Thyroid gland (tissue), 4 donors: ENCODE measurements around the gene MRNIP. TPM values are rescaled to one million over a fixed set of nuclear protein-coding genes. Genes with fewer than 3 reads are reported as not detected.

Source experiments
- DNase-seq, 2 donors: peaks; one replicate each; pipeline ENCODE4 v3.0.0-alpha.2; 2019
- H3K27ac ChIP-seq, 3 donors: fragments of 200-600 bp; sonication (generic); 1 replicate in 2 of 3; 2 replicates in 1 of 3; pipeline ENCODE4 v1.5.1; 2016 to 2019; ENCODE audit warnings: mild to moderate bottlenecking in 1 of 3, moderate library complexity in 1 of 3
- H3K27me3 ChIP-seq: fragments of 200-600 bp; sonication (generic); one replicate; pipeline ENCODE4 v1.5.1; 2019
- H3K36me3 ChIP-seq, 2 donors: fragments of 200-600 bp; sonication (generic); one replicate each; pipeline ENCODE4 v1.5.1; 2016 to 2019
- H3K4me1 ChIP-seq, 2 donors: fragments of 200-600 bp; sonication (generic); one replicate each; pipeline ENCODE4 v1.5.1; 2017 to 2019
- H3K4me3 ChIP-seq, 3 donors: fragments of 200-600 bp; sonication (generic); replicated peaks in 1 of 3; 1 replicate in 2 of 3; 2 replicates in 1 of 3; pipeline ENCODE4 v1.5.1; 2016; ENCODE audit warnings: mild to moderate bottlenecking in 1 of 3
- H3K9me3 ChIP-seq: fragments of 200-600 bp; sonication (generic); one replicate; pipeline ENCODE4 v1.5.1; 2017
- POLR2A ChIP-seq, 2 donors: fragments of 450-650 bp; IDR thresholded peaks; one replicate each; pipeline ENCODE4 v1.6.1; 2017; ENCODE audit warnings: antibody characterized with exemption in 2 of 2, mild to moderate bottlenecking in 2 of 2, moderate library complexity in 1 of 2
- WGBS, 2 donors: methylation state at CpG; one replicate each; pipeline ENCODE4 v1.1.5; 2017; 5-methylcytosine and 5-hydroxymethylcytosine counted together
- intact Hi-C: fragments of 100-400 bp; cut with DNase I; formaldehyde crosslinking; loops from one replicate; pipeline ENCODE4 v1.15.1; 2023
- total RNA-seq, 4 donors: library from RNA; depleted of rRNA; stranded (reverse); fragments of >200 nt; gene quantifications; one replicate each; pipeline ENCODE4 v1.2.3, GENCODE V29; 2016
- TF ChIP-seq, protein P1 (sequence below), 6 experiments: fragments of 200-600 bp in 3 of 6; fragments of 450-650 bp in 3 of 6; sonication (generic) in 3 of 6; IDR thresholded peaks; one replicate each; pipeline ENCODE4 v1.5.1; 2016 to 2019; ENCODE audit warnings: antibody characterized with exemption in 6 of 6, mild to moderate bottlenecking in 2 of 6, inconsistent platforms in 1 of 6, moderate library complexity in 1 of 6

Gene MRNIP
- total RNA-seq, 4 donors from 2014 or later: 37.1 to 68.2 (median 52.1) TPM

DNA sequence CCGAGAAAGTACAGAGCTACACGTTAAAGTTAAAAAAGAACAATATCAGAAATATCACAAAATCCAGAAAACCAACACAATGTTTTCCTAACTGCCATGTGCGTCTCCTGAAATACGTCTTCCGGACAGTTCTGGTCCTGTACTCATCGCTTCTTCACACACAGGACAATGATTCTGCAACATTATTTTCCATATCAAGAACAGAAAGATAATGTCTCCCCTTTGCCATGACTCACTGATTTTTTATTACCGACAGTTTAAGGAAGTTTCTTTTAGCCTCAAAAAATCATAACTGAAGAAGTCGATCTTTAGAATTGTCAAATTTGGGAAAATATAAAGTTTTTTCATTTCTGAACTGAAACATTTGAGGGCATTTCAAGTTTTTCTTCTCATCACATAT lies 46.5 kb upstream of the MRNIP start:
- WGBS, 2 donors: 90 to 94% methylated on average over 8 of the region's 8 CpGs
- Histone ChIP-seq H3K27me3 (no peaks in the 10 kb centered on the region), H3K4me3 (no peak overlapping the region), H3K4me1 (peaks cover 10 to 15% of the 10 kb centered on the region in 2 donors), H3K27ac (no peak overlapping the region), H3K36me3 (no peaks in the 10 kb centered on the region), H3K9me3 (no peaks in the 10 kb centered on the region)
- no peak for TF ChIP-seq POLR2A (IDR thresholded peaks at IDR 0.05)
- TF ChIP-seq, protein P1, sequence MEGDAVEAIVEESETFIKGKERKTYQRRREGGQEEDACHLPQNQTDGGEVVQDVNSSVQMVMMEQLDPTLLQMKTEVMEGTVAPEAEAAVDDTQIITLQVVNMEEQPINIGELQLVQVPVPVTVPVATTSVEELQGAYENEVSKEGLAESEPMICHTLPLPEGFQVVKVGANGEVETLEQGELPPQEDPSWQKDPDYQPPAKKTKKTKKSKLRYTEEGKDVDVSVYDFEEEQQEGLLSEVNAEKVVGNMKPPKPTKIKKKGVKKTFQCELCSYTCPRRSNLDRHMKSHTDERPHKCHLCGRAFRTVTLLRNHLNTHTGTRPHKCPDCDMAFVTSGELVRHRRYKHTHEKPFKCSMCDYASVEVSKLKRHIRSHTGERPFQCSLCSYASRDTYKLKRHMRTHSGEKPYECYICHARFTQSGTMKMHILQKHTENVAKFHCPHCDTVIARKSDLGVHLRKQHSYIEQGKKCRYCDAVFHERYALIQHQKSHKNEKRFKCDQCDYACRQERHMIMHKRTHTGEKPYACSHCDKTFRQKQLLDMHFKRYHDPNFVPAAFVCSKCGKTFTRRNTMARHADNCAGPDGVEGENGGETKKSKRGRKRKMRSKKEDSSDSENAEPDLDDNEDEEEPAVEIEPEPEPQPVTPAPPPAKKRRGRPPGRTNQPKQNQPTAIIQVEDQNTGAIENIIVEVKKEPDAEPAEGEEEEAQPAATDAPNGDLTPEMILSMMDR (IDR thresholded peaks at IDR 0.05): no peak
- intact Hi-C loops: loop anchor here (5.0 kb wide), 1 partner anchor 103 kb away; no protein-coding TSS in a partner anchor
- no peak for DNase-seq

DNA sequence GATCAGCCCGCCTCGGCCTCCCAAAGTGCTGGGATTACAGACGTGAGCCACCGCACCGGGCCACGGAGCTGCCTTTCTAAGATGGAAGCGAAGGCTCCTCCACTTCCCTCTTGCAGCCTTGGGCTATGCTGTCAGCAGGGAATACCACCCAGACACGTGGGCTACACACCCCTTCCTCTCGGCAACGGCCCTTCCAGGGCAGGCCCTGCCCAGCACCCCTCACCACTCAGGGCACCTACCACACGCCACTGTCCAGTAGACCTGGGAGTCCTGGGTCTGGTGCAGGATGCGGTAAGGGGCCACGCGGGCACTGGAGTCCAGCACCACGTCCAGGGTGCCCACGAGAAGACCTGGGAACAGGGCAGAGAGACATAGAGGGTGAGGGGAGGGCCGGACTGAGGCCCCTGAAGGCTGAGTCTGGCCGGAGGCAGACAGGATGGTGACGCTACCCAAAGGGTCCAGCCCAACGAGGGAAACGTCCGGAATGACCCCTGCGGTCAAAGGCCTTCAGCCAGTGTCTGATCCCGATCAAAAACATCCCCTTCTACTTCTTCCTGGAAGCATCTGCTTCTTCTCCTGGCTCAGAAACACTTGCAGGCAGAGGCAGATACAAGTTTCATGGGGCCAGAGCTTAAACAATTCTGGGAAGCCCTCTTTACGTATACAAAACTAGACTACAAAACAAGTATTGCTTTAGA lies 46.0 kb upstream of the MRNIP start:
- Histone ChIP-seq H3K4me3 (no peak overlapping the region), H3K36me3 (no peaks in the 10 kb centered on the region), H3K27ac (no peak overlapping the region), H3K9me3 (no peaks in the 10 kb centered on the region), H3K27me3 (no peaks in the 10 kb centered on the region), H3K4me1 (peaks cover 10 to 15% of the 10 kb centered on the region in 2 donors)
- WGBS, 2 donors: 93 to 94% methylated on average over 22 to 25 of the region's 25 CpGs
- intact Hi-C loops: loop anchor here (5.0 kb wide), 1 partner anchor 102 kb away; no protein-coding TSS in a partner anchor
- DNase-seq: no peak
- no peak for TF ChIP-seq POLR2A (IDR thresholded peaks at IDR 0.05)
- TF ChIP-seq, protein P1 (IDR thresholded peaks at IDR 0.05): no peak

DNA sequence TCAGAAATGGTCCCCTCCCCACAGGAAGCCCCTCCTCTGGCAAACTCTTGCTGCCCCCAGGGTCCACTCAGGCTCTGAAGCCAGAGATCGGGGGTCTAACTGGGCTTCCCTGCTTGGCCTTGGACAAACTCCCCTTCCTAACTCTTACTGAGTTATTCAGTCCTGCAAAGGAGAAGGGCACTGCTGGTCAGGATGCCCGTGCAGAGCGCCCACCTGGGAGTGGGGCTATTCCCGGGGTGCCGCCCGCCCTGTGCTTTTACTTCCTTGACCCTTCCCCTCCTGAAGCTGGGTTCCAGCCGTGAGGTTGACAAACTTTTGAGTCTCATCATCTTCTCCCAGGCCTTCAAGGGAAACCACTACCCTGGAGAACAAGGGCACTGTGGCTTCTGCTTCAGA lies 44.1 kb upstream of the MRNIP start:
- intact Hi-C loops: no loop called here
- H3K36me3 ChIP-seq: peaks cover 7 to 13% of the 10 kb centered on the region in 2 donors

DNA sequence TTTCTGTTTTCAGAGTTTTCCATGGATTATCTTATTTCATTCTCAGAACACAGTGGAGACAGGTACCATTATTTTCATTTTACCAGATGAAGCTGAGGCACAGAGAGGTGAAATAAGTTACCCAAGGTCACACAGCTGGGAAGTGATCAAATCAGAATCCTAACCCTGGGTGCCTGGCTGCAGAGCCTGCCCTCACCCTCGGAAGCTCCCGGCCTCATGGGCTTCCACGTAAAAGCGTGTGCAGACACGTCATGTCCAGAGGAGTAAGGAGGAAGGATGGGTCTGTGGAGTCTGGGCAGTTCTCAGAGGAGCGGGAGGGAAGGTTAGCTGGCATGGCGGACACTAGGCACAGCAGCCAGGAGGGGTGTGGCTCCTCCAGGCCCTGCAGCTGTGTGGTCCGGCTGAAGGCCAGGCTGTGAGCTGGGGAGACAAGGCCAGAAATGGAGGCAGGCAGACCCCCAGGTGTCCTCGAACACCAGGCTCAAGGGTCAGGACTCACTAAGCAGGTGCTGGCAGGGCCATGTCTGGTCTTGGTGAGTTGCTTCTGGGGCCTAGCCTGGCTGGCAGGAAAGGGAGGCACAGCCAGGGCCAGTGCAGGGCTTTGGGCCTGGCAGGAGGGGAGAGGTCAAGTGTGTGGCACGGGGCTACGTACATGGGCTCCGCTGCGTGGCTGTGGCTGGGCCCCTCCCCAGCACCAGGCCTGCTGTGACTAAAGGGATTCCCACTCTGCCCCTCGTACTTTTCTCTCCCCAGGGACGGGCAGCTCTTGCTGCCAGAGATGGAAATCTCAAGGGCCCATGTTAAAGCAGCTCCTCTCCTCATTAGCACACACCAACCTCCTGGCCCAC lies 43.5 kb upstream of the MRNIP start:
- Histone ChIP-seq H3K4me1 (peaks cover 6 to 7% of the 10 kb centered on the region in 2 donors), H3K4me3 (no peak overlapping the region), H3K27me3 (no peaks in the 10 kb centered on the region), H3K36me3 (peaks cover 11 to 19% of the 10 kb centered on the region in 2 donors), H3K9me3 (no peaks in the 10 kb centered on the region), H3K27ac (no peak overlapping the region)
- no peak for DNase-seq
- intact Hi-C loops: no loop called here
- WGBS, 2 donors: 91 to 95% methylated on average over 11 to 15 of the region's 15 CpGs
- TF ChIP-seq, protein P1 (IDR thresholded peaks at IDR 0.05): no peak
- TF ChIP-seq POLR2A (IDR thresholded peaks at IDR 0.05): no peak

More for the DNA sequence above, 44.1 kb upstream of the MRNIP start:
- H3K4me3 ChIP-seq: no peak overlapping the region
- H3K27me3 ChIP-seq: no peaks in the 10 kb centered on the region
- H3K27ac ChIP-seq: no peak overlapping the region
- no peak for DNase-seq
- no peaks in the 10 kb centered on the region for H3K9me3 ChIP-seq
- no peak for TF ChIP-seq POLR2A (IDR thresholded peaks at IDR 0.05)
- TF ChIP-seq, protein P1 (IDR thresholded peaks at IDR 0.05): no peak
- H3K4me1 ChIP-seq: peaks cover 6 to 7% of the 10 kb centered on the region in 2 donors
- WGBS, 2 donors: 94 to 100% methylated on average over 2 to 7 of the region's 7 CpGs
